GM18951 (cell line): ENCODE measurements around the gene CPNE5.

Source experiments
- POLR2A ChIP-seq: IDR thresholded peaks from 4 replicates; pipeline ENCODE4 v1.6.1; 2011; ENCODE audit warnings: mild to moderate bottlenecking; ENCODE audit not compliant: insufficient read length, insufficient read depth; ENCODE audit errors: extremely low read depth
- in situ Hi-C: fragments of 300-500 bp; cut with MboI; formaldehyde crosslinking; loops from one replicate; pipeline ENCODE4 v1.12.0; 2022; ENCODE audit warnings: low sequenced_read_pairs, mixed read lengths, inconsistent platforms; ENCODE audit not compliant: unreplicated experiment

CPNE5 gene

DNA sequence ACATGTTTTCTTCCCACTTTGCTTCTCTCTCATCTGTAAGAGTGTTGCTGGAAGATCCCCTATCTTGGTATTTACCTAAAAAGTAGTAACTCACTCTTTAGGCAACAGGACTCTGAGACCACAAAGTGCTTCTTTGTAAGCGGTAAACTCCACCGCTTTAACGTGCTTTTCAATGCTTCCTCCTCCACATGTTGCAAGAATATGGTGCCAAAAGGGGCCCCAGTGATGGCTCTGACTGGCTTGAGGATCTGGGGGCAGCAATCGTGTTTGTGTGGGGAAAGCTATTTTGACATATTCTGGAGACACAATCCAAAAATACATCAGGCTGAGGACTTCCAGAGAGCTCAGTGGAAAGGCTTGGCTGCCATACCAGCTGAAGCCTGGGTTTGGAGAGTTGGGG is 12.4 kb upstream of the CPNE5 start:
- in situ Hi-C loops: no loop called here
- no peak for TF ChIP-seq POLR2A

DNA sequence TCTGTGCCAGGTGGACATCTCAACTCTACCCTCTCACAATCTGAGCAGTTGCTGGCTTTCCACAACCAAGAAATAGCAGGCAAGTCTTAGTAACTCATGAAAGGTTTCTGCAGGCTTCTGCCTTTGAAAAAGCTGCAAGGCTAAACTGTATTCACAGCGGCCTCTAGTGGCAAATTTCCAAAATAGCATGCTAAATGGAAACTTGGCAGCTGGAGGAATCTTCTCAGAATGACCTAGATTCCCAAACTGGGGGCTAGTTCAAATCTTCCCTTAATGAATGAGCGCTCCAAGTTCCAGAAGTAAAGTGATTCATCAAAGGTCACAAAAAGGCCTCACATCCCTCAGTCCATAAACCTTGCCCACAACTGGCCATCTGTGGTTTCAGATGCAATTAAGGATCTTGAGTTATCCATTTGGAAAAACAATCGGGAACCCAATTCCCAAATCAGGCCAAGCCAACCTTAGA is 11.9 kb upstream of the CPNE5 start:
- no peak for TF ChIP-seq POLR2A
- in situ Hi-C loops: no loop called here

- TF ChIP-seq POLR2A: no peak
- in situ Hi-C loops: no loop called here
Measured at GRCh38 chr6:36850021-36850420, 10.8 kb upstream of the CPNE5 start.

- in situ Hi-C loops: no loop called here
- TF ChIP-seq POLR2A: no peak
Measured at GRCh38 chr6:36848658-36849441, 9.6 kb upstream of the CPNE5 start.

DNA sequence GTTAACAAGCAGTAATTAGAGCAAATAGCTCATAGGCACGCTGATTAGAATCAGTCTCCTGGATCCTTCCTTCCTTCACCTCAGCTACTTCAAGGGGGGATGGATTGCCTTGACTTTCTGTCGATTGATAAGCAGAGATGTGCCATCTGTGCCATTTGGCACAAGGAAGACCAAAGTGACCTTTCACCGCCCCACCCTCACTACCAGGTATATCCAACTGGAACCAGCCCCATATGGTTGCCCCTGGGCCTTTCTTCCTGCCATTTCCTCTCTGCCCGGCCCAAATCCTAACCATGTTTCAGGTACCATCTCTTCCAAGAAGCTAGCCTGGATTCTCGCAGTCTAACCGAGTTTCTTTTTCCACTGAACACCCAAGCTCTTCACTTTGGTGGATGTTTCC is 8.7 kb upstream of the CPNE5 start:
- no peak for TF ChIP-seq POLR2A
- in situ Hi-C loops: no loop called here

DNA sequence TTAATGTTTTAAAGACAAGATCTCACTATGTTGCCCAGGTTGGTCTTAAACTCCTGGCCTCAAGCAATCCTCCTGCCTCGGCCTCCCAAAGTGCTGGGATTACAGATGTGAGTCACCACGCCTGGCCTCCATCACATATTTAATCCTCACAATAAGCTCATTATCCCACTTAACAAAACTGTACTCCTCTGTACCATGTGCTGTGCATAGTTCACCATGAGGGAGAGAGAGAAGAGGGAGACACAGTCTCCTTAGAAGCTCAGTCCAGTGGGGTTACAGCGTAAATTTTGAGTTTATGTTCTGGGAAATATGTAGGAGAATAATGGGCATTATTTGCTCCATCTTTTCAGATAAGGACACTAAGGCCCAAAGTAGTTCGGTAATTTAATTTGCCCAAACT is 7.9 kb upstream of the CPNE5 start:
- no peak for TF ChIP-seq POLR2A
- in situ Hi-C loops: no loop called here

DNA sequence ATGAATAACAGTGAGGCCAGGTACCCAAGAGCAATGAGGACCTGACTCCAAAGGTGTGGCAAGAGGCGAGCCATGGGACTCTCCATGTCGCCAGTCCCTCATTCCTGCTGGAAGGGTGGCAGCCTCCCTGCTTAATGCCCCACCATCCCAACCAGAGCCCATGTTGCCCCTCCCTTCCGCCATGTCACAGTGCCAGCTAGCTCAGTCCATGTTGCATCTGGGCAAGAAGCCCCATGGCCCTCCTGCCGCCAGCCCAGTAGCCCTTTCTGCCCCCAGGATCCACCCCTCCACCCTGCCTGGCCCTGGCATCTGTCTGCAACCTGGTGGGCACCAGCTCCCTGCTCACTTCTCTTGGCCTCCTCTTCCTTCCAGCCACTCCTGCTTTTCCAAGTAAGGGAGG is 6.0 kb upstream of the CPNE5 start:
- in situ Hi-C loops: no loop called here
- TF ChIP-seq POLR2A: no peak

- TF ChIP-seq POLR2A: no peak
- in situ Hi-C loops: no loop called here
Measured at GRCh38 chr6:36844232-36845170, 5.3 kb upstream of the CPNE5 start.

GRCh38 chr6:36843170-36843569 is 3.9 kb upstream of the CPNE5 start:
- no peak for TF ChIP-seq POLR2A
- in situ Hi-C loops: no loop called here

- in situ Hi-C loops: no loop called here
- TF ChIP-seq POLR2A: no peak
Measured at GRCh38 chr6:36841756-36842155, 2.5 kb upstream of the CPNE5 start.

- in situ Hi-C loops: no loop called here
- TF ChIP-seq POLR2A: no peak
Measured at GRCh38 chr6:36840432-36841403, 1.5 kb upstream of the CPNE5 start.

DNA sequence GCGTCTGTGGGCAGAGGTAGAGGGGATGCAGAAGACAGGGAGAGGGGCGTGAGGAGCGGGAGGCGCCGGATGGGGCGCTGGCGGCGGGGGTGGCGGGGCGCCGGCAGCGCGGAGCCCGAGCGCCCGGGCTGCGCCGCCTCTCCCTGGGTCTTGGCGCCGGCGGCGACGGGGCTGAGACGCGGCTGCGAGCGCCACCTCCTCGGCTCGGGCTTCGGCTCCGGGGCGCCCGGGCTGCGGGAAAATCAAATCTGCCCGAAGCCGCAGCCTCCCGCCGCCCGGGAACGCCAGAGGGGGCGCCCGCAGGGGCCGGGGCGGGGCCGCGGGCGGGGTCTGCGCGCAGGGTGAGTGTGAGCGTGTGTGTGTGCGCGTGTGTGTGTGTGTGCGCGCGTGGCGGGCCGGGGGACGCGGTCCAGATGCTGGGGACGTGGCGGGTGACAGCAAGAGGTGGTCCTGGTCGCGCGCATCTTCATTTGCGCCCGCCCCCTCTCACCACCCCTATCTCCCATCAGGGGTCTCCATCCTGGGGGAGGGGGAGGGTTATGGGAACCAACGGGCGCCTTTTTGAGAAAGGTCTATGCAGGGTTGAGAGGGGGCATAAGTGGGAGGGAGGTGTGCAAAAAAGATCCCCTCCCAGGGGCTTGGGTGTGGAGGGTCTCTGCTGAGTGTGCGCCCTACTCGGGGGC is 646 bp upstream of the CPNE5 start:
- in situ Hi-C loops: no loop called here
- TF ChIP-seq POLR2A: no peak
